Spleen (tissue), 11 donors: ENCODE measurements around the gene SPAG17. TPM values are rescaled to one million over a fixed set of nuclear protein-coding genes. Genes with fewer than 3 reads are reported as not detected.

ENCODE experiments used
- DNase-seq: peaks from one replicate; pipeline ENCODE4 v3.0.0-alpha.2; 2020
- H3K27ac ChIP-seq, 8 donors: fragments of 200-600 bp; sonication (generic) in 7 of 8; 1 replicate in 4 of 8; 2 replicates in 4 of 8; pipeline versions ENCODE4 v1.5.0 to v1.8.0; 2016 to 2021; ENCODE audit warnings: inconsistent platforms in 4 of 8, mild to moderate bottlenecking in 4 of 8, moderate library complexity in 1 of 8
- H3K27me3 ChIP-seq, 7 donors: fragments of 200-600 bp; sonication (generic) in 6 of 7; replicated peaks in 1 of 7; 1 replicate in 4 of 7; 2 replicates in 3 of 7; pipeline versions ENCODE4 v1.5.0 to v1.8.0; 2016 to 2021; ENCODE audit warnings: inconsistent platforms in 3 of 7, mild to moderate bottlenecking in 1 of 7
- H3K36me3 ChIP-seq, 6 donors: fragments of 200-600 bp; sonication (generic) in 5 of 6; 1 replicate in 4 of 6; 2 replicates in 2 of 6; pipeline versions ENCODE4 v1.5.0 to v1.8.0; 2016 to 2021; ENCODE audit warnings: inconsistent platforms in 2 of 6
- H3K4me1 ChIP-seq, 6 donors: fragments of 200-600 bp; sonication (generic) in 5 of 6; 1 replicate in 3 of 6; 2 replicates in 3 of 6; pipeline versions ENCODE4 v1.5.0 to v1.8.0; 2016 to 2021; ENCODE audit warnings: inconsistent platforms in 3 of 6
- H3K4me3 ChIP-seq, 8 donors: fragments of 200-600 bp; sonication (generic) in 7 of 8; 1 replicate in 4 of 8; 2 replicates in 4 of 8; pipeline versions ENCODE4 v1.5.0 to v1.8.0; 2016 to 2021; ENCODE audit warnings: inconsistent platforms in 4 of 8, mild to moderate bottlenecking in 4 of 8, moderate library complexity in 2 of 8
- H3K9me3 ChIP-seq, 8 donors: fragments of 200-600 bp; sonication (generic) in 7 of 8; 1 replicate in 4 of 8; 2 replicates in 4 of 8; pipeline versions ENCODE4 v1.5.0 to v1.8.0; 2016 to 2021; ENCODE audit warnings: inconsistent platforms in 4 of 8
- CTCF ChIP-seq, 11 experiments: fragments of 200-600 bp in 7 of 11; fragments of 450-650 bp in 4 of 11; sonication (generic) in 4 of 11; IDR thresholded peaks in 8 of 11; conservative IDR thresholded peaks in 3 of 11; 1 replicate in 7 of 11; 2 replicates in 4 of 11; pipeline versions ENCODE4 v1.4.0 to v1.8.0; 2016 to 2021; ENCODE audit warnings: antibody characterized with exemption in 11 of 11, inconsistent platforms in 4 of 11, mild to moderate bottlenecking in 1 of 11
- POLR2A ChIP-seq, 3 donors: fragments of 450-650 bp; IDR thresholded peaks; one replicate each; pipeline ENCODE4 v1.5.1; 2017; ENCODE audit warnings: antibody characterized with exemption in 3 of 3, mild to moderate bottlenecking in 1 of 3
- POLR2AphosphoS5 ChIP-seq, 3 donors: sonication (generic); formaldehyde crosslinking; IDR thresholded peaks; one replicate each; pipeline ENCODE4 v1.5.1; 2017; ENCODE audit warnings: antibody characterized with exemption in 3 of 3
- WGBS, 5 donors: extraction: QIAGEN DNeasy Blood & Tissue Kit in 3 of 5; methylation state at CpG; one replicate each; pipeline versions ENCODE4 v1.1.5 to v1.1.7; 2013 to 2018; 5-methylcytosine and 5-hydroxymethylcytosine counted together
- intact Hi-C: fragments of 100-400 bp; cut with DNase I; formaldehyde crosslinking; loops from one replicate; pipeline ENCODE4 v1.15.0; 2023; ENCODE audit warnings: low total_unique reads
- polyA plus RNA-seq, 3 donors: library from polyadenylated mRNA; stranded (reverse); fragments of 200-250 nt; gene quantifications; one replicate each; pipeline ENCODE4 v1.2.1, GENCODE V29; 2013
- total RNA-seq, 7 donors: library from RNA; depleted of rRNA in 3 of 7; stranded (reverse); fragments of >200 nt in 3 of 7; fragmentation: NEBNext Ultra II Directional in 4 of 7; extraction: Animal tissue kit (Norgen Biotek cat#: 25700) in 4 of 7; gene quantifications; one replicate each; pipeline versions ENCODE4 v1.1.0 to v1.2.1, GENCODE V29; 2016 to 2021
- donor health status: healthy with polysubstance abuse.
- donor health status: DM: no; HTN: no; CAD: no; lungs with moderate emphysema.
- donor health status: DM: no; HTN: no; CAD: no.
- donor health status: Bipolar disorder and iron deficiency.
- donor health status: healthy.
- donor health status: DM: no; HTN: no; CAD: no.
- donor health status: DM: yes; HTN: yes; CAD: no.

Gene SPAG17
- total and polyA plus RNA-seq, 10 donors = under 0.01 to 0.91 (median 0.28) TPM; not detected in 5

GRCh38 chr1:118049981-118050380, 135.0 kb downstream of the SPAG17 start:
- no peaks in the 10 kb centered on the region for H3K27me3 ChIP-seq
- intact Hi-C loops = no loop called here
- H3K4me3 ChIP-seq = no peak overlapping the region
- H3K36me3 ChIP-seq = no peaks in the 10 kb centered on the region
- H3K4me1 ChIP-seq = no peaks in the 10 kb centered on the region
- no peak overlapping the region for H3K27ac ChIP-seq
- DNase-seq = no peak
- 44 to 73% (median 64%) methylated on average over 2 of the region's 2 CpGs for WGBS, 5 donors
- H3K9me3 ChIP-seq = no peaks in the 10 kb centered on the region
- TF ChIP-seq POLR2AphosphoS5 (IDR thresholded peaks at IDR 0.05) = no peak
- TF ChIP-seq CTCF (IDR thresholded peaks at IDR 0.05 in 8 of 11, conservative IDR thresholded peaks at IDR 0.05 in 3 of 11) = no peak
- no peak for TF ChIP-seq POLR2A (IDR thresholded peaks at IDR 0.05)

- intact Hi-C loops = no loop called here
- no peak for DNase-seq
- Histone ChIP-seq H3K27me3 (no peaks in the 10 kb centered on the region), H3K9me3 (no peaks in the 10 kb centered on the region), H3K36me3 (no peaks in the 10 kb centered on the region), H3K4me3 (no peak overlapping the region), H3K27ac (no peak overlapping the region), H3K4me1 (no peaks in the 10 kb centered on the region)
- 81 to 93% (median 89%) methylated on average over 2 to 3 of the region's 3 CpGs for WGBS, 5 donors
- no peak for TF ChIP-seq POLR2AphosphoS5 (IDR thresholded peaks at IDR 0.05)
- no peak for TF ChIP-seq CTCF (IDR thresholded peaks at IDR 0.05 in 8 of 11, conservative IDR thresholded peaks at IDR 0.05 in 3 of 11)
- no peak for TF ChIP-seq POLR2A (IDR thresholded peaks at IDR 0.05)
These were observed 137.3 kb downstream of the SPAG17 start for GRCh38 chr1:118047650-118048224.

- Histone ChIP-seq H3K36me3 (no peaks in the 10 kb centered on the region), H3K4me3 (no peak overlapping the region), H3K27ac (no peak overlapping the region), H3K4me1 (no peaks in the 10 kb centered on the region), H3K27me3 (no peaks in the 10 kb centered on the region), H3K9me3 (no peaks in the 10 kb centered on the region)
- intact Hi-C loops = no loop called here
- no peak for DNase-seq
- WGBS, 5 donors = 83 to 94% (median 88%) methylated on average over 3 of the region's 3 CpGs
- TF ChIP-seq CTCF (IDR thresholded peaks at IDR 0.05 in 8 of 11, conservative IDR thresholded peaks at IDR 0.05 in 3 of 11) (no peak), POLR2AphosphoS5 (IDR thresholded peaks at IDR 0.05) (no peak), POLR2A (IDR thresholded peaks at IDR 0.05) (no peak)
These were observed 137.9 kb downstream of the SPAG17 start for GRCh38 chr1:118047006-118047649.

- no peak for DNase-seq
- H3K4me3 ChIP-seq = no peak overlapping the region
- no peaks in the 10 kb centered on the region for H3K27me3 ChIP-seq
- H3K4me1 ChIP-seq = no peaks in the 10 kb centered on the region
- H3K36me3 ChIP-seq = no peaks in the 10 kb centered on the region
- WGBS, 5 donors = 69 to 91% (median 75%) methylated on average over 1 of the region's 1 CpG
- no peaks in the 10 kb centered on the region for H3K9me3 ChIP-seq
- TF ChIP-seq POLR2A (IDR thresholded peaks at IDR 0.05) (no peak), CTCF (IDR thresholded peaks at IDR 0.05 in 8 of 11, conservative IDR thresholded peaks at IDR 0.05 in 3 of 11) (no peak), POLR2AphosphoS5 (IDR thresholded peaks at IDR 0.05) (no peak)
- H3K27ac ChIP-seq = no peak overlapping the region
- intact Hi-C loops = no loop called here
These were observed 141.4 kb downstream of the SPAG17 start for GRCh38 chr1:118043624-118044023.
